A549 treated with GW870086 at 1 μM for 4 hours (cell line): ENCODE results near the gene RARRES2. TPM values are rescaled to one million over a fixed set of nuclear protein-coding genes. Genes with fewer than 3 reads are reported as not detected.

Experiments used
- total RNA-seq: library from RNA; stranded (reverse); fragments of 200-300 nt; extraction: Qiagen RNA extraction; gene quantifications from 5 replicates; pipeline ENCODE4 v1.2.3, GENCODE V29; 2022; ENCODE audit warnings: low read depth

The RARRES2 gene
- not detected in 5 replicates for total RNA-seq

GRCh38 chr7:150341263-150342120 lies at the start of gene RARRES2:
TSS of gene RARRES2 (minus strand) at chr7:150341629. CDS start at chr7:150340609, 1,020 bp downstream.

GRCh38 chr7:150378853-150379440 lies 37.5 kb upstream of the RARRES2 start, which contains the start of gene ZNF775:
TSS of gene ZNF775 (plus strand) at chr7:150379330. CDS start at chr7:150388471, 9,141 bp downstream.

GRCh38 chr7:150368096-150368883 lies 26.9 kb upstream of the RARRES2 start, which contains the start of gene REPIN1:
TSS of gene REPIN1 (plus strand) at chr7:150368822. CDS start at chr7:150369712, 890 bp downstream.

GRCh38 chr7:150322833-150323681 lies 18.4 kb downstream of the RARRES2 start, which contains the start of the genes ACTR3C and LRRC61:
TSS of gene ACTR3C (minus strand) at chr7:150323545. CDS start at chr7:150295296, 28,249 bp downstream.
TSS of gene LRRC61 (plus strand) at chr7:150323355. CDS start at chr7:150336862, 13,507 bp downstream.

Other genes with a start within 250 kb of the RARRES2 start
- gene LRRC61, start 18.3 kb downstream of the RARRES2 start, total RNA-seq: 0.07 to 0.20 TPM in 2 of 5 replicates, not detected in the others
- 0.36 TPM in 1 of 5 replicates, not detected in the others for gene ACTR3C, start 18.1 kb downstream of the RARRES2 start, total RNA-seq
- 72.0 to 88.5 TPM (median 83.6 TPM) in 5 replicates for gene REPIN1, start 27.2 kb upstream of the RARRES2 start, total RNA-seq
- gene ZNF775, start 37.7 kb upstream of the RARRES2 start, total RNA-seq: 4.5 to 6.3 TPM (median 5.2 TPM) in 5 replicates
- gene GIMAP8, start 109.0 kb upstream of the RARRES2 start, total RNA-seq: not detected in 5 replicates
- not detected in 5 replicates for gene GIMAP7, start 173.2 kb upstream of the RARRES2 start, total RNA-seq
- not detected in 5 replicates for gene GIMAP4, start 225.8 kb upstream of the RARRES2 start, total RNA-seq